NCI-H748 treated with DMSO at 0.1 percent for 48 hours (cell line): ENCODE measurements around the gene DYRK3.
"Not testable (repeated sequence)": the region's sequence is repeated elsewhere in the genome, so short reads cannot be mapped to it uniquely, and the experiment has no call there.

Experiments
- DNase-seq: peaks from one replicate; lab custom pipeline; 2025; lab: John Stamatoyannopoulos, UW

The DYRK3 gene

DNA sequence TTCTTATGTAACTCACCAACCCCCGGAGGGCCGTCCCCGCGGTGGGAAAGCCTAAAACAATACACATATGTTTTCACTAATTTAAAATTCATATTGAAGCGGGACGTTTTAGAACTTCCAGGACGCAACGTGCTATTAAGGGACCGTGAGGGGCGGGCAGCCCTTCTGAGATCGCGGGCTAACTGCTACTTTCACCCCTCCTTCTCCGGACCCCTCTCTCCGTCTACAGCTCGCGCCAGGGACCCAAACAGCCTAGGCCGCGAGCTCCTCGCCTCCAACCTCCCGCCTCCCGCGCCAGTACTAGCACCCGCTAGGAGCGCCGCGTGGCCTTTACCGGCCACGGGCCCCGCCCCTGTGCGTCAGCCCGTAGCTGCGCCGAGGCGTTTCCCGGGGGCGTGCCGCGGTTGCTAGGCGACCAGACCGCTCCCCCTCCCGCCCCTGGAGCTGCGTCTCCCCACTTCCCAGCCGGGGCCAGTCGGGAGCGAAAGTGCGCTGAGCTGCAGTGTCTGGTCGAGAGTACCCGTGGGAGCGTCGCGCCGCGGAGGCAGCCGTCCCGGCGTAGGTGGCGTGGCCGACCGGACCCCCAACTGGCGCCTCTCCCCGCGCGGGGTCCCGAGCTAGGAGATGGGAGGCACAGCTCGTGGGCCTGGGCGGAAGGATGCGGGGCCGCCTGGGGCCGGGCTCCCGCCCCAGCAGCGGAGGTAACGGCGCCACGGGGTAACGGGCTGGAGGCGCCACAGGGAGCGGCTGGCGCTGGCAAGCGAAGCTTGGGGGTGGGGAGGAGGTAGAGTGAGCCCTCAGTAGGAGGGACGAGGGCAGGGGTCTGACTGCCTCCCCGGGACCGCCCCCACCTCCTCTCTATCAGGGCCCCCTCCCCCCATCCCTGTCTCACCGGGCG, at the start of gene DYRK3:
Gene DYRK3, plus strand, starts transcription at position 457 of the 898 bp plus-strand sequence. Its CDS starts 168 bp downstream, at position 625.
- DNase-seq: peak; percentile 78

DNA sequence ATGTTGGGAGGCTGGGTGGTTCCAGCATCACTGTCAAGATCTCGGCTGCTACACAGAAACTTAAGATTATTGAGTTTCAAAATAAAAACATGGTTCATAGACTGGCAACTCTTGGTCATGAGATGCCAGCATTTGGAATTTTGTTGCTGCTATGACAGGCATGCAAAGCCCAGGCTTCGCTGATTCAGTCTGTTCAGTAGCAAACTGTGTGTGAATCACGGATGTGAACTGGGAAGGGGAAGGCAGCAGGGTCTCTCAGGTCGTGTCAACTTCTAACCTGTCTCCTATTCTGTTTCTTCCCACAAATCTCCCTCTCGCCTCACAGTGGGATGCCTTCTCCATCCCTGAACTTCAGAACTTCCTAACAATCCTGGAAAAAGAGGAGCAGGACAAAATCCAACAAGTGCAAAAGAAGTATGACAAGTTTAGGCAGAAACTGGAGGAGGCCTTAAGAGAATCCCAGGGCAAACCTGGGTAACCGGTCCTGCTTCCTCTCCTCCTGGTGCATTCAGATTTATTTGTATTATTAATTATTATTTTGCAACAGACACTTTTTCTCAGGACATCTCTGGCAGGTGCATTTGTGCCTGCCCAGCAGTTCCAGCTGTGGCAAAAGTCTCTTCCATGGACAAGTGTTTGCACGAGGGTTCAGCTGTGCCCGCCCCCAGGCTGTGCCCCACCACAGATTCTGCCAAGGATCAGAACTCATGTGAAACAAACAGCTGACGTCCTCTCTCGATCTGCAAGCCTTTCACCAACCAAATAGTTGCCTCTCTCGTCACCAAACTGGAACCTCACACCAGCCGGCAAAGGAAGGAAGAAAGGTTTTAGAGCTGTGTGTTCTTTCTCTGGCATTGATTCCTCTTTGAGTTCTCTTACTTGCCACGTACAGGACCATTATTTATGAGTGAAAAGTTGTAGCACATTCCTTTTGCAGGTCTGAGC, 48.6 kb upstream of the DYRK3 start:
- no peak for DNase-seq

- no peak for DNase-seq
These were observed 47.4 kb upstream of the DYRK3 start for GRCh38 chr1:206587904-206588303.

DNA sequence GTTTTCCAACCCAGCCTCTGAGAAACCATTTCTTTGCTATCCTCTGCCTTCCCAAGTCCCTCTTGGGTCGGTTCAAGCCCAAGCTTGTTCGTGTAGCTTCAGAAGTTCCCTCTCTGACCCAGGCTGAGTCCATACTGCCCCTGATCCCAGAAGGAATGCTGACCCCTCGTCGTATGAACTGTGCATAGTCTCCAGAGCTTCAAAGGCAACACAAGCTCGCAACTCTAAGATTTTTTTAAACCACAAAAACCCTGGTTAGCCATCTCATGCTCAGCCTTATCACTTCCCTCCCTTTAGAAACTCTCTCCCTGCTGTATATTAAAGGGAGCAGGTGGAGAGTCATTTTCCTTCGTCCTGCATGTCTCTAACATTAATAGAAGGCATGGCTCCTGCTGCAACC, 46.8 kb upstream of the DYRK3 start:
- DNase-seq: no peak

- no peak for DNase-seq
These were observed 46.1 kb upstream of the DYRK3 start for GRCh38 chr1:206589206-206589605.

DNA sequence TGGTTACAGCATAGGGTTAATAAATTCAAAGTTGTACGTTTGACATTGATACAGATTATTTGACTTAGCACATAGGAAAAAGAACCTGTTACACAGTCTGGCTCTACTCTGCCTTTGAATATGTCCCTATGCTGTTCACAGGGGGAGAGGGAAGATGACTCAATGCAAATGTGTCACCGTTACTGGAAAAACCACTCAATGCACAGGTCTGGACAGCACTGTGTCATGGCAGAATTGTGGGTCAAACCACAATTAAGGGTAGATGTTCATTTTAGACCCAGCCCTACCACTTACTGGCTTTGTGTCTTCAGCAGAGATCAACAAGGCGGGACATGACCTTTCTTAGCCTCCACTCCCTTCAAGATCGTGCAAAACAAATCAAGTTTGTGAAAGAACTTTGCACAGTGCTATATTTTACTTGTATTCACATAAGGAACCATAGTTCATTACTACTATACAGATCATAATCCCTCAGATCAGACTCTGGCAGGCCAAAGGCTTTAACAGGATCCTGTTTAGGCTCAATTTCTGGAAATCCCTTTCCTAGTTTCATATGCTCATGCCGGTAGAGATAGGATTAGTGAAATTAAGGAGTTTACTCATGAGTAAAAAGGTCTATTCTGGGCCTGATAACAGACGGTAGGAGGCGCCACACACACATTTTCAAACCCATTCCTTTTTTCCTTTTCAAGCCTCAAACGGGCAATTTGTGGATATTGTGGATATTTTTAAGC, 45.1 kb upstream of the DYRK3 start:
- no peak for DNase-seq

DNA sequence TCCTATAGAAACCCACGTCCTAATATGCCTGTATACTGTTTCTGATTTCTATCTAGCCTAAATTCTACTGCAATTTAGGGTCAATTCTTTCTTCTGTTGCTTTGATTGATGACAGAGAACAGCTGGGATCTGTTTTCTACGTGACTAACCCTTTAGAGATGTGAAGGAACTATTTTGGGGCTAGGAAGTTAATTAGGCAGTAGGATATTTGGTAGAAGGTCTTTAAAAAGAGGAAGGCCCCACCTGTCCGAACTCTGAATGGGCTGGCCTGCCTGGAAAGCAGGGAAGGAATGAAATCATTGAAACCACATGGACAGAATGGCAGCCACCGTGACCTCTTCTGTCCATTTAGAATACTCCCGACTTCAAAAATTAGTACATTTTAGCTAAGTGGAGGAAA, 44.1 kb upstream of the DYRK3 start:
- DNase-seq: no peak

DNA sequence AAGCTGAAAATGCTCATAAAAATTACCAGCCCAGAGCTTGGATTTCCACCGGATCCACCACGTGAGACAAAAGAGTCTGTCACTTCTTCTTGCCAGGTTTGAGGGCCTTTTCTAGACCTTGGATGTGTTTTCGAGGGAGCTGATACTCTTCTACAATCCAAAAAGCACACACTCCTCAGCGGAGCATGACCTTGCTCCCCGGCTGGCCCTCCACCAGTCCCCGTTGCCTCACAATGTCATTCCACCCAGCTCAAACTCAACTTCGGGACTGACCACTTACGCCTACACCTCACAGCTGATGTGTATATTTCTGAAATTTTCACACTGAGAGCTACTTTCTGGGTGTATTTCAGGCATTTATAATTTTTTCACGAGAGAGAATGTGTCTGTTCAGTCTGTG, 43.6 kb upstream of the DYRK3 start:
- DNase-seq: no peak

GRCh38 chr1:206593351-206593925, 41.9 kb upstream of the DYRK3 start:
- no peak for DNase-seq

GRCh38 chr1:206595581-206596318, 39.6 kb upstream of the DYRK3 start:
- no peak for DNase-seq

- no peak for DNase-seq
These were observed 39.0 kb upstream of the DYRK3 start for GRCh38 chr1:206596319-206596666.

DNA sequence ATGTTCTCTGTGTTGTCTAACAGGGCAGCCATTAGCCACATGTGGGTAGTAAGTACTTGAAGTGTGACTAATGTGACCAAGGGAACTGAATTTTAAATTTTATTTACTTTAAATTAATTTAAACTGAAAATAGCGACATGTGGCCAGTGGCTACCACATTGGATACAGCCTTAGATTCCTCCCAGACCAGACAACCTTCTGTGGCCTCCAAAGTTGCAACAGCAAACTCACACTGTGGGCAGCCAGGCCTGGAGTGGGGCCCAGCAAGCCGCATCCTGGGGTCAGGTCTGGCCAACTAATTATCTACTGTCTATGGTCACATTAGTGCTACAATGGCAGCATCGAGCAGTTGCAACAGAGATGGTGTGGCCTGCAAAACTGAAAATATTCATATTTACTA, 34.8 kb upstream of the DYRK3 start:
- no peak for DNase-seq

GRCh38 chr1:206604861-206605260, 30.5 kb upstream of the DYRK3 start:
- no peak for DNase-seq

GRCh38 chr1:206606867-206607266, 28.5 kb upstream of the DYRK3 start:
- DNase-seq: no peak

DNA sequence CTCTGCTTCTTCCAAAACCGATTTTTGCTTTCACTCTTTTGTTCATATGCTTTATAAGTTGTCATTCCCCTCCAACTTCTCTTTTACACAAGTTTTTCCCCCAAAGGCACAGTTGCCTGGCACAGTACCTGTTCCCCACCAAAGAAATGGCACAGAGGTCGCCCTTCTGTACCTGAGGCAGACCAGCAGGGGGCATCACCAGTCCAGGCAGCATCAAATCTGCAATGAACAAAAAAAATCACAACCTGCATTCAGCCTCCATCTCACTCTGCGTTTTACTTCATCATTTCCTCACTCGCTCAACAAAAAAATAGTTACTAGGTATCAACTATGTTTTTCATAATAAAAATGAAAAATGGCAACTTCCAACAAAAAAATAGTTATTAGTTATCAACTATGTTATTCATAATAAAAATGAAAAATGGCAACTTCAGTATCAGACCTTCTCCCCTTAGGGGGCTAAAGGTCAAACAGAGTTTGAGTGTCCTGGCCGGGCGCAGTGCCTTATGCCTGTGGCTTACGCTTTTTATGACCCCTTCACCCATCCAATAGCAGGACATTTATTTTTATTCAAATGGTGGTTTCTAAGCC, 27.1 kb upstream of the DYRK3 start:
- DNase-seq: peak; percentile 3

- DNase-seq: no peak
These were observed 25.9 kb upstream of the DYRK3 start for GRCh38 chr1:206609229-206609991.

DNA sequence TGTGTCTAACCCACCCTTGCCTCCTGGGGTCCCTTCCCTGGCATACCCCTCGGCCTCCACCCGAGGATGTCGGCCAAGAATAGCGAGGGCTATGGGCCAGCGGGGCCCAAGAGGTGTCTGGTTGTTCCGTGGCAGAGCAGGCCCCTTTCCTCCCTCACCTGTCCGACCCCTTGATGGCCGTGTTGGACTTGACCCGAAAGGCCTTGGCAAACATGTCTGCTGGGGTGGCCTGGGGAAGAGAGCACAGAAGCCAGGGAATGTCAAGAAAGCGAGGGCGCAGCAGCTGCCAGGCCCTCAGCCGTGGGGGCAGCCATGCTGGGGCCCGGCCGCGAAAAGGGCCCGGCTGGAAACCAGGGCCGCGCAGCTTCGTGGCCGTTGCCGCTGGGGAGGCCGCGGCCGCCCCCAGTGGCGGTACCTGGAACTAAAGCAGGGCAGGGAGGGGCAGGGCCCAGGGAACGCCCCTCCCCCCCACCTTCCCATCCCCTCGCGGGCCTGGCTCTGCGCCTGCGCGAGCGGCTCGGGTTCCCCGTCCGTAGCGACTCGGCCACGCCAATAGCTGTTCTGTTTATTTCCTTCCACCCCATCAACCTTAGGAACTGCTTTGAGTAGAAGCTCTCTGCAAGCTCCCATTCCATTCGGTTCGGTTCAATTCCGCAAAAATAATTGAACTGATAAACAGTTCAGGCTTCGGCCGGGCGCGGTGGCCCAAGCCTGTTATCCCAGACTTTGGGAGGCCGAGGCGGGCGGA, 23.0 kb upstream of the DYRK3 start, which contains the start of gene EIF2D:
Gene EIF2D, minus strand, starts transcription at position 337 of the 748 bp plus-strand sequence. Its CDS starts 123 bp downstream, at position 214.
- DNase-seq: peak; percentile 70

DNA sequence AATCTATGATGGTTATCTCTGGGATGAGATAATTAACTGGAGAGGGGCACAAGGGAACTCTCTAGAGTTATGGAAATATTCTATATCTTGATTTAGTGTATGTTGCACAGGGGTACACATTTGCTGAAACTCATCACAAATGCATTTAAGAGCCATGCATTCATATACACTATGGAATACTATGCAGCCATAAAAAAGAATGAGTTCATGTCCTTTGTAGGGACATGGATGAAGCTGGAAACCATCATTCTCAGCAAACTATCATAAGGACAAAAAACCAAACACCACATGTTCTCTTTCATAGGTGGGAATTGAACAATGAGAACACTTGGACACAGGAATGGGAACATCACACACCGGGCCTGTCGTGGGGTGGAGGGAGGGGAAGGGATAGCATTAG, 8.9 kb upstream of the DYRK3 start:
- DNase-seq: not testable (repeated sequence)

DNA sequence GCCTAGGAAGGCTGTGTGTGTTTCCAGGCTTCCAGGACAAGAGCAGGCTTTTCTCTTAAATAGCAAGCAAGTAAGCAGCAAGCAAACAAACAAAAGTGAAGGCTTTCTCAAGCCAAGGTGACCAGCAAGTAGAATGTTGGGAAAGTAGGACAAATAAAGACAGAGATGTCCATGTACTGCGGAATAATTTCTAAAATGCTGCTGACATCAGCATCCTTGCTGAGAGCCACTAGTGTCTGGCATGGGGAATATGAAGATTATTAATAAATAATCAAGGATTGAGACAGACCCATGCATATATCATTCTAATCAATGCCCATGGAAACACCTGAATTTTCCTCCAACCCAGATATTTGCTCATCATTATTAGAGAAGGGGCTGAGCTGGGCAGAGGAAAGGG, 6.4 kb upstream of the DYRK3 start:
- DNase-seq: no peak
